ENCODE results near the gene CCR7. TPM values are rescaled to one million over a fixed set of nuclear protein-coding genes. Genes with fewer than 3 reads are reported as not detected.
A peak's percentile ranks its signal among the peaks of the same experiment; 100 is the strongest.

CCR7 gene
- total and polyA plus RNA-seq, 2 of the 13 experiments (the other 11 are each of a cell fraction or from before 2014, with no cell fraction given), result 0.04 to 0.53 TPM

- TF ChIP-seq PHF8 (CRISPR knock-in tag; IDR thresholded peaks at IDR 0.05) (no peak), HMGA1 (CRISPR knock-in tag; conservative IDR thresholded peaks at IDR 0.05) (no peak), MTF2 (CRISPR knock-in tag; IDR thresholded peaks at IDR 0.05; ENCODE audit: borderline replicate concordance) (no peak), HNF4A (CRISPR knock-in tag; IDR thresholded peaks at IDR 0.05) (peak; percentile 60), SOX5 (CRISPR knock-in tag; IDR thresholded peaks at IDR 0.05; ENCODE audit: borderline replicate concordance) (no peak), MAFG (CRISPR knock-in tag; IDR thresholded peaks at IDR 0.05) (no peak), ZNF768 (CRISPR knock-in tag; IDR thresholded peaks at IDR 0.05) (no peak), KLF11 (CRISPR knock-in tag; IDR thresholded peaks at IDR 0.05) (no peak), ZNF782 (CRISPR knock-in tag; IDR thresholded peaks at IDR 0.05; ENCODE audit: borderline replicate concordance) (no peak), RFX1 (IDR thresholded peaks at IDR 0.05) (no peak), ATF3 (CRISPR knock-in tag; IDR thresholded peaks at IDR 0.05) (no peak), XRCC5 (optimal IDR thresholded peaks at IDR 0.05; ENCODE audit: low read length) (no peak), SMARCE1 (IDR thresholded peaks at IDR 0.05; ENCODE audit: borderline replicate concordance) (no peak), SAP130 (CRISPR knock-in tag; IDR thresholded peaks at IDR 0.05; ENCODE audit: low read depth) (0 out of 2 replicates have a peak, but pooled peaks have one; percentile 37), ERF (CRISPR knock-in tag; IDR thresholded peaks at IDR 0.05) (no peak), ZNF224 (CRISPR knock-in tag; IDR thresholded peaks at IDR 0.05) (no peak), EP300 (IDR thresholded peaks at IDR 0.05; ENCODE audit: low read depth in 2 of 2, low read length in 2 of 2) (peak in 1 of 2 experiments; percentile 31; a peak in 1 of 4 replicates), EP300 (CRISPR knock-in tag; IDR thresholded peaks at IDR 0.05; ENCODE audit: borderline replicate concordance) (no peak), ZNF580 (CRISPR knock-in tag; IDR thresholded peaks at IDR 0.05; ENCODE audit: borderline replicate concordance, low read depth) (no peak), PPARG (CRISPR knock-in tag; conservative IDR thresholded peaks at IDR 0.05) (no peak), ETV6 (CRISPR knock-in tag; conservative IDR thresholded peaks at IDR 0.05) (no peak), NFKBIZ (CRISPR knock-in tag; IDR thresholded peaks at IDR 0.05) (no peak), GZF1 (CRISPR knock-in tag; IDR thresholded peaks at IDR 0.05) (no peak), ZNF577 (CRISPR knock-in tag; IDR thresholded peaks at IDR 0.05; ENCODE audit: borderline replicate concordance, low read depth) (no peak), KLF13 (CRISPR knock-in tag; IDR thresholded peaks at IDR 0.05) (no peak), ZGPAT (CRISPR knock-in tag; IDR thresholded peaks at IDR 0.05) (no peak), RFX5 (IDR thresholded peaks at IDR 0.05; ENCODE audit: low read depth, low read length) (no peak), SMAD1 (CRISPR knock-in tag; IDR thresholded peaks at IDR 0.05; ENCODE audit: borderline replicate concordance, low read depth) (no peak), MAFK (conservative IDR thresholded peaks at IDR 0.05 in 1 of 2, IDR thresholded peaks at IDR 0.05 in 1 of 2; ENCODE audit: low read length in 2 of 2) (no peak), ARID3A (IDR thresholded peaks at IDR 0.05; ENCODE audit: low read depth, low read length) (no peak), ZFAT (CRISPR knock-in tag; conservative IDR thresholded peaks at IDR 0.05) (no peak)
These were observed 24.0 kb downstream of the CCR7 start (continued) for GRCh38 chr17:40541060-40541872.
